Calu3 (cell line): ENCODE measurements around the gene STAM2. TPM values are rescaled to one million over a fixed set of nuclear protein-coding genes. Genes with fewer than 3 reads are reported as not detected.

Experiments
- BruUV-seq: library from RNA; stranded (reverse); fragments of 400-500 nt; replicated peaks from 2 replicates; lab custom pipeline; 2021; lab: Mats Ljungman, UMichigan
- CTCF ChIA-PET: fragments of 300-600 bp; sonication (Branson Sonifier 250); formaldehyde crosslinking; loops from one replicate; lab custom pipeline; 2022; ENCODE audit warnings: antibody characterized with exemption; lab: Charles Lee
- DNase-seq: peaks from one replicate; pipeline ENCODE4 v3.0.0; 2022
- H3K27ac Mint-ChIP-seq: one replicate; pipeline ENCODE4 v1.8.0; 2022; ENCODE audit warnings: mixed read lengths; ENCODE audit not compliant: unreplicated experiment
- H3K27me3 Mint-ChIP-seq: one replicate; pipeline ENCODE4 v1.8.0; 2022; ENCODE audit warnings: mixed read lengths; ENCODE audit not compliant: unreplicated experiment
- H3K36me3 Mint-ChIP-seq: one replicate; pipeline ENCODE4 v1.8.0; 2022; ENCODE audit warnings: mild to moderate bottlenecking, moderate library complexity, mixed read lengths; ENCODE audit not compliant: insufficient read depth, unreplicated experiment
- H3K4me1 Mint-ChIP-seq: one replicate; pipeline ENCODE4 v1.8.0; 2022; ENCODE audit warnings: mild to moderate bottlenecking, low read depth, mixed read lengths; ENCODE audit not compliant: unreplicated experiment
- H3K4me3 Mint-ChIP-seq: one replicate; pipeline ENCODE4 v1.8.0; 2022; ENCODE audit warnings: mild to moderate bottlenecking, low read depth, moderate library complexity, mixed read lengths; ENCODE audit not compliant: unreplicated experiment
- H3K9me3 Mint-ChIP-seq: one replicate; pipeline ENCODE4 v1.8.0; 2022; ENCODE audit warnings: low read depth, mixed read lengths; ENCODE audit not compliant: unreplicated experiment
- CTCF ChIP-seq: fragments of 200-600 bp; IDR thresholded peaks from one replicate; pipeline ENCODE4 v1.8.0; 2022; ENCODE audit warnings: antibody characterized with exemption; ENCODE audit not compliant: unreplicated experiment
- intact Hi-C: fragments of 100-400 bp; cut with micrococcal nuclease; formaldehyde crosslinking; loops from one replicate; pipeline ENCODE4 v1.10.0; 2022; ENCODE audit not compliant: unreplicated experiment
- total RNA-seq: library from RNA; stranded (reverse); gene quantifications from 2 replicates; pipeline ENCODE4 v1.2.3, GENCODE V29; 2022

STAM2 gene
- total RNA-seq, 1 experiment from 2014 or later, result 28.7 TPM

GRCh38 chr2:152067823-152068222 is 107.7 kb downstream of the STAM2 start:
- Mint-ChIP-seq H3K4me1 (peaks cover 11% of the 10 kb centered on the region), H3K27me3 (peaks cover 31% of the 10 kb centered on the region), H3K36me3 (no peaks in the 10 kb centered on the region), H3K9me3 (no peaks in the 10 kb centered on the region), H3K27ac (no peak overlapping the region), H3K4me3 (no peak overlapping the region)
- CTCF ChIA-PET, result no interaction called here
- intact Hi-C loops, result no loop called here
- no peak for DNase-seq
- no peak for TF ChIP-seq CTCF
- BruUV-seq, result no TSS peak

Other genes with a start within 250 kb of the STAM2 start
- 0.33 and 0.51 TPM in 2 replicates for gene CACNB4, start 76.7 kb downstream of the STAM2 start, total RNA-seq
- gene FMNL2, start 159.4 kb upstream of the STAM2 start, total RNA-seq, result 42.9 and 46.5 TPM in 2 replicates